Mesothelial cell of epicardium (in vitro differentiated cells): ENCODE data around the gene C1QA. TPM values are rescaled to one million over a fixed set of nuclear protein-coding genes. Genes with fewer than 3 reads are reported as not detected.

Experiments
- DNase-seq, 2 experiments: peaks; one replicate each; pipeline ENCODE4 v3.0.0; 2021; ENCODE audit warnings: low spot score in 2 of 2; ENCODE audit not compliant: unreplicated experiment in 2 of 2
- H3K27ac Mint-ChIP-seq: 2 replicates; pipeline ENCODE4 v1.8.0; 2021; ENCODE audit warnings: mixed read lengths
- H3K27me3 Mint-ChIP-seq: 2 replicates; pipeline ENCODE4 v1.8.0; 2021; ENCODE audit warnings: low read depth, mixed read lengths
- H3K36me3 Mint-ChIP-seq: 2 replicates; pipeline ENCODE4 v1.8.0; 2021; ENCODE audit warnings: mixed read lengths
- H3K4me1 Mint-ChIP-seq: 2 replicates; pipeline ENCODE4 v1.8.0; 2021; ENCODE audit warnings: mixed read lengths
- H3K4me3 Mint-ChIP-seq: 2 replicates; pipeline ENCODE4 v1.8.0; 2021; ENCODE audit warnings: mild to moderate bottlenecking, moderate library complexity, mixed read lengths
- H3K9me3 Mint-ChIP-seq: 2 replicates; pipeline ENCODE4 v1.8.0; 2021; ENCODE audit warnings: mixed read lengths
- CTCF ChIP-seq: fragments of 200-600 bp; sonication (generic); IDR thresholded peaks from one replicate; pipeline ENCODE4 v1.5.0; 2021; ENCODE audit warnings: antibody characterized with exemption; ENCODE audit not compliant: unreplicated experiment
- total RNA-seq: library from RNA; stranded (reverse); gene quantifications from 3 replicates; pipeline ENCODE4 v1.2.1, GENCODE V29; 2021

The C1QA gene
- total RNA-seq, 1 donor from 2014 or later = not detected

GRCh38 chr1:22618056-22618455 lies 18.4 kb upstream of the C1QA start:
- TF ChIP-seq CTCF = no peak
- Mint-ChIP-seq H3K4me3 (no peak overlapping the region), H3K4me1 (no peaks in the 10 kb centered on the region), H3K27ac (no peak overlapping the region), H3K9me3 (no peaks in the 10 kb centered on the region), H3K27me3 (peaks cover 76% of the 10 kb centered on the region), H3K36me3 (no peaks in the 10 kb centered on the region)
- DNase-seq = no peak

DNA sequence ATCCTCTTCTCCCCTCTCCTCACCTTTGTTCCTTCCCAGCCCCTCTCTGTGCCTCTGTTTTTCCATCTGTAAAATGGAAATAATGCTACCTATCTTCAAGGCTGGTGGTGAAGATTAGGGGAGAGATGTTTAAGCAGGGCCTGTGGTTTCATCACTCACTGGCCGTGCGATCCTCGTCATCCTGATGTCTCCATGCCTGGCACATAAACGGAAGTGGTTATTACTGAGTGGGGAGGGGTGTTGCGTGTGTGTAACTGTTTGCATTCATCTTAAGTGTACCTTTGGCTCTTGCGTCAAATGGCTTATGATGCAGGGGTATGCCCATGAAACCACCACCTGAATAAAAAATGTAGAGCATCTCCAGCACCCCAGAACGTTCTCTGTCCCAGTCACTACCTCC lies 17.2 kb upstream of the C1QA start:
- no peak for DNase-seq
- peaks cover 74% of the 10 kb centered on the region for H3K27me3 Mint-ChIP-seq

DNA sequence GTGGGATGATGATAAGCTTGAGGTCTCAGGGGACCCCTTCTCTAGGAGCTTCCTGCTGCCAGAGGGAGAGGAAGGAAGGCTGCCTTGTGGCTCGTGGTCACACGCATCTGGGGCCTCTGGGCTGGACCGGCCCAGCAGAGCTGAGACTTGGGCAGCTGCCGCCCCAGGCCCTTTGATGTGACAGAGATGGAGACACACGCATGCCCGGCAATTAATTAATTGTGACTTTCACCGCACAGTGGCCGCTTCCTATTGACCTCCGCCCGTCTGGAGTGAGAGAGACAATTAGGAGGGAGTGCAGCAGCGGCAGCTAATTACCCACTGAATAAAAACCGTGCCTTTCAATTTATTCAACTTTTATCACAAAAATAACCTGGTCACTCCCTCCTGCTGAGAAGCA lies 16.6 kb upstream of the C1QA start:
- Mint-ChIP-seq H3K36me3 (no peaks in the 10 kb centered on the region), H3K4me3 (no peak overlapping the region), H3K9me3 (no peaks in the 10 kb centered on the region), H3K27me3 (peaks cover 74% of the 10 kb centered on the region), H3K4me1 (no peaks in the 10 kb centered on the region), H3K27ac (no peak overlapping the region)
- DNase-seq = no peak
- TF ChIP-seq CTCF = no peak

More for the DNA sequence above, 17.2 kb upstream of the C1QA start:
- H3K4me3 Mint-ChIP-seq = no peak overlapping the region
- no peak overlapping the region for H3K27ac Mint-ChIP-seq
- H3K4me1 Mint-ChIP-seq = no peaks in the 10 kb centered on the region
- no peaks in the 10 kb centered on the region for H3K36me3 Mint-ChIP-seq
- no peak for TF ChIP-seq CTCF
- no peaks in the 10 kb centered on the region for H3K9me3 Mint-ChIP-seq

DNA sequence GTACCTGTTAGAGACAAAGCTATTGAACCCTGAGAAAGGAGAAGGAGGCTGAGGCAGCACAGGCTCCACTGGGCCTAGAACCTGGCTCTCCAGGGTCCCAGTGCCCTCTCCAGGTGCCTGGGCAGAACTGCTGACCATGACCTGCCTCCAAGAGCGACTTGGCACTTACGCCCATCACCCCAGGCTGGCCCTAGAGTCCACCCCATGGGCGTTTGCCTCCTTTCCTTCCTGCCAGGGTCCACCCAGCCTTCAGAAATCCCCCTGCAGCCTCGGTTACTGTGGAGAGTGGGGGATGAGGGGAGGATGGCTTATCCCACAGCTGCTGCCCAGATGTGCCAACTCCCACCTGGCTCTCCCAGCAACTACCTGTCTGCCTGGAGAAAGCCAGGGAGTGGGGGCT lies 14.7 kb upstream of the C1QA start:
- Mint-ChIP-seq H3K9me3 (no peaks in the 10 kb centered on the region), H3K36me3 (no peaks in the 10 kb centered on the region), H3K4me3 (no peak overlapping the region), H3K27ac (no peak overlapping the region), H3K27me3 (peaks cover 72% of the 10 kb centered on the region), H3K4me1 (no peaks in the 10 kb centered on the region)
- no peak for TF ChIP-seq CTCF
- no peak for DNase-seq

- no peaks in the 10 kb centered on the region for H3K9me3 Mint-ChIP-seq
- DNase-seq = peak in 1 of 2 experiments; percentile 58
- TF ChIP-seq CTCF = no peak
- no peak overlapping the region for H3K27ac Mint-ChIP-seq
- peaks cover 76% of the 10 kb centered on the region for H3K27me3 Mint-ChIP-seq
- no peaks in the 10 kb centered on the region for H3K36me3 Mint-ChIP-seq
- H3K4me3 Mint-ChIP-seq = no peak overlapping the region
- H3K4me1 Mint-ChIP-seq = no peaks in the 10 kb centered on the region
These were observed 11.0 kb upstream of the C1QA start for GRCh38 chr1:22625262-22625925.
